ENCODE results near the gene CCDC102A. TPM values are rescaled to one million over a fixed set of nuclear protein-coding genes. Genes with fewer than 3 reads are reported as not detected.
"Not testable (repeated sequence)": the region's sequence is repeated elsewhere in the genome, so short reads cannot be mapped to it uniquely, and the experiment has no call there.

CCDC102A gene
- total RNA-seq, 1 donor from 2014 or later: 0.82 TPM

DNA sequence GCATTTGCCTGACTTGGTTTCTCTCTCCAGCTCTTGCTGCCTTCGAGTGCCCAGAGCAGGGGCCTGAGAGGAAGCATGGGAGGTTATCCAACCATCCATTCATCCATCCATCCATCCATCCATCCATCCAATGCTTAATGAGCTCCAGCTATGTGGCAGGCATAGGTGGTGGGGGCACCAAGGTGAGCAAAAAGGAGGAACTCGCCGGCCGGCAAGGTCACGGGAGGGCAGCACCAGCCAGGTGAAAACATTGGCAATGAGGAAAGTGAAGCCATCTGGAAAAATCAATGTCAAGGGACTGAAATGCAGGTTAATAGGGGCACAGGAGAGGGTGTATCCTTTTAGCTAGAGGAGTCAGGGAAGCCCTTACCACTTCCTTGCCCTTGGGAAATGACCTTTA is 31.9 kb downstream of the CCDC102A start:
- DNase-seq (ENCODE audit: low spot score in 2 of 2) (no peak), FAIRE-seq (no peak)

DNA sequence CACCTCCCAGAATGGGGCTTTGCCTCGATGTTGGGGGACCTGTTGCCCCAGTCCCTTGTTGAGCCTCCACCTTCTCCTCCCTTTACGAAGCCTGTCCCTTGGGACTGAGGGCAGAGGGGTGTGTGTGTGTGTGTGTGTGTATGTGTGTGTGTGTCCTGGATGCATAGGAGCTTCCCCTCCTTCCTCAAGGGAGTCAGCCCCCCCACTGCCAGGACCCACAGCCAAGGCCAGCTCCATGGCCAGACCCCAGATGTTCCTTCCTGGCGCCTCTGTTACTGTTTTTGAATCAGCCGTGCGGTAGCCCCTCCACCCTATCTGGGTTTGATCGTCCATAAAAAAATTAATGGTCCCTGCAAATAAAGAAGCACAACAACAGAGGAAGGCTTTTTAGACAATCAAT is 32.4 kb downstream of the CCDC102A start:
- FAIRE-seq: no peak

DNA sequence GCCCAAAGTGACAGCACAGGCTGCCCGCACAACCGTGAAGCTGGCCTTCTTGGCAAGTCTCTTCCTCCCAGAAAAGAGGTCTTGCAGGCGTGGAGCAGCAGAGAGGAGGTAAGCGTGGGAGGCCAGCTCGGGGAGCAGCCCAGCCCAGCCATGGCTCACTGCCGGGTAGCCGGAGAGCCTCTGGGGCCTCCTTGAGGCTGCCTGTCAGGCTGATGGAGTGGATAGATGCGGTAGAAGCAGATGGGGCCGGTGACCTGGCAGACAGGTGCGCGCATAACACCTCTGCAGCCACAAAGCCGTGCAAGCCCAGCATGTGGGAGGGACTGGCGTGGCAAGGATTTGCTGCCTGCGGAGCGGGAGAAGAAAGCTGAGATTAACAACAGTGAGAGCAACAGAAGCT is 33.0 kb downstream of the CCDC102A start:
- FAIRE-seq (no peak), DNase-seq (ENCODE audit: low spot score in 2 of 2) (no peak)

More for the DNA sequence above, 32.4 kb downstream of the CCDC102A start:
- DNase-seq (ENCODE audit: low spot score in 2 of 2): no peak

DNA sequence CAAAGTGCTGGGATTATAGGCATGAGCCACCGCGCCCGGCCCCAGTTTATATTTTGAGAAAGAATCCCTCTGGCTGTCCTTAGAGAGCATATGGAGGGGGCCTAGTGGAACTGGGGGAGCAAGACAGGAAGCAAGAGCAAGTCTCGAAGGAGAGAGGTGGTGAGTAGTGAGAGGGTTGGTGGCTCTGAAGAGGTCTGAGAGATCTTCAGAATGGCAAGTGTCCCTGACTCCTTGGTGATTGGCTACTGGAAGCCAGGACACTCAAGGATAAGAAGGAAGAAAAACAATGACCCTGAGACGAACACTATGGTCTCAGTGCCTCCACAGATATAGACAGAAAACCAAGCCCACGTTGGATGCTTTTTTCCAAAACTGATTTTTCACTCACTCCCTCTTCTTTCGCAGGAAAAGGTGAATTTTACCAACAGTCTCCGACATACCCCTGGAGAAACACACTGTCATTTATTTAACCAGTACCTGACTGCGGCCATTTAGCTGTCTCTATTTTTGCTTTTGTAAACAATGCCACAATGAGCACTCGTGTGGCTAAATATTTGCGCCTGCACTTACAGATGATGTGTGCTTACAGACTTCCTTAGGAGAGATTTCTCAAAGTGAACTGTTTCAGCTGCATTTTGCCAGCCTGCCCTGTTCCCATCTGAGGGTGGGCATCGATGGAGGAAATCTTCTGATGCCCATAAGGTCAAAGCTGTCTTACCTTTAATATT is 34.2 kb downstream of the CCDC102A start:
- FAIRE-seq (no peak), DNase-seq (ENCODE audit: low spot score in 2 of 2) (no peak)

DNA sequence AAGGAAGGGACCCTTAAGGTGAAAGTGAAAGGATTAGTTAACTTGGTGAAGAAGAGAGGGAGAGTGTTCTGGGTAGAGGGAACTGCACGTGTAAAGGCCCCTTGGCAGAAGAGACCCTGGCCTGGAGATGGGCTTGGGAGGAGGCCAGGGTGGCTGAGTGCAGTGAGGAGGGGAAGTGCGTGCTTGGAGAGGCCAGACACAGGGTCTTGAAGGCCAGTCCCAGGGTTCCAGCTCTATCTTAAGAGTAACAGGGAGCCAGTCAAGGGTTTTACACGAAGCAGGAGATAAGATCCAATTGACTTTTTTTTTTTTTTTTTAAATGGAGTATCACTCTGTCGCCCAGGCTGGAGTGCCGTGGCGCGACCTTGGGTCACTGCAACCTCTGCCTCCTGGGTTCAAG is 34.9 kb downstream of the CCDC102A start:
- DNase-seq (ENCODE audit: low spot score in 2 of 2) (no peak), FAIRE-seq (no peak)

DNA sequence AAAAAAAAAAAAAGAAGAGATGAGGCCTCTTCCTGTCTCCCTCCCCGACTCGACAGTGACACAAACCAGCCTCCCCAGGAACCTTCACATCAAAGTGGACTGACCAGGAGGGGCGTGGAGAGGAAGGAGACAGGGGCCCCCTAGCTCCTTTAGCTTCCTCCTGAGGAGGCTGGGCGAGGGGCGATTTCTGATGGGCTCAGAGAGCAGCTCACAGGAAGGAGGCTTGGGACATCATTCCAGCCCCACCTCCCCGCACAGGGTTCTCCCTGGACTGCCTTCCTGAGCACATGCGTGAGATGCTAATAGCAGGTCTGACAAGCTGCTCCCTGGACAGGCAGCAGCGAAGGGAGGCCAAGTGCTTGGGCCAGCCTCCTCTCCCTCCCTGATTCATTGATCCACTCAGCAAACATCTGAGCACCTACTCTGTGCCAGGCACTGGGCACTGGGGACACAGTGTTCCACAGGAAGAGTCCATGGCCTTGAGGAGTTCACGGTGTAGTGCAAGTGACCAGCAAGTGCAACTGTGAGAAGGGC is 35.7 kb downstream of the CCDC102A start:
- FAIRE-seq (no peak), DNase-seq (ENCODE audit: low spot score in 2 of 2) (no peak)

DNA sequence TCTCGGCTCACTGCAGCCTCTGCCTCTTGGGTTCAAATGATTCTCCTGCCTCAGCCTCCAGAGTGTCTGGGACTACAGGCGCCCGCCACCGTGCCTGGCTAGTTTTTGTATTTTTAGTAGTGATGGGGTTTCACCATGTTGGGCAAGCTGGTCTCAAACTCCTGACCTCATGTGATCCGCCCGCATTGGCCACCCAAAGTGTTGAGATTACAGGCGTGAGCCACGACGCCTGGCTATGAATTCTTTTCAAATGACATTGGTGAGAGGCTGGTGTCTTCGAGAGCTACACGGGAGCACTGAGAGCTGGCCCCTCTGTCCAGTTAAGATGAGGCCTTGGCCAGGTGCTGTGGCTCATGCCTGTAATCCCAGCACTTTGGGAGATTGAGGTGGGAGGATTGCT is 36.4 kb downstream of the CCDC102A start:
- not testable (repeated sequence) for DNase-seq (ENCODE audit: low spot score in 2 of 2); FAIRE-seq

DNA sequence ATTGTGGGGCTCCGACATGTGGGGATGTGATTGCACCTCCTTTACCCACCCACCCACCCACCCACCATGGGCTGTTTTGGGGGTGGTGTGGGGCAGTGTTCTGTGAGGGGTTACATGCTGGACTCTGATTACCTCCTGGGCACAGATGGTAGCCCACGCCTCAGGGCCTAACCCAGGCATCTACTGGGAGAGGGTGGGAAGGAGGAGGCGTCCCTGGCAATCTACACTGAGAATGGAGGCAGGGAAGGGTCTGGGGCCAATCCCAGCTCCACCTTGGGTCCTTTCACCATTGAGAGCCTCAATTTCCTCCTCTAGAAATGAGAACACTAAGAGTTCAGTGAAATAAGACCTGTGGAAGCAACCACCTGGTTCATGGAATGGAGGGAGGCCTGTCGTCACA is 38.3 kb downstream of the CCDC102A start:
- FAIRE-seq (no peak), DNase-seq (ENCODE audit: low spot score in 2 of 2) (no peak)

DNA sequence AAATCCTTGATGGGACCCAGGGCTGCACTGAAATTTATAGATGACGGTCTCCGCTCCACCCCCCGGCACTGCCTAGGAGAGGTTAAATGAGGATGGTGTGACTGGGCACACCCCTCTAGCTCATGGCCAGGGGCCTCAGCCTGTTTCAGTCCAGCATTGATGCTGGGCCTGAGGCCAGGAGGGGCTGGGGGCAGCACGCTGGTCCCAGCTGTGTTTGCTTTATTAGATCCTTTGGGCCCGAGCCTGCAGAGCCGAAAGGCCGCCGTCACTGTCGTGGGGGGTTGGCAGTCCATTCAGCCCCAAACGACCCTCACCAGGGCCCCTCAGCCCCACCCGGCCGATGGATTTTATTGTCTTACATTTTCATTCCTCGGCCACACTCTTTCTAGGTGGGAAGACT is 39.2 kb downstream of the CCDC102A start:
- DNase-seq (ENCODE audit: low spot score in 2 of 2): no peak
- no peak for FAIRE-seq

DNA sequence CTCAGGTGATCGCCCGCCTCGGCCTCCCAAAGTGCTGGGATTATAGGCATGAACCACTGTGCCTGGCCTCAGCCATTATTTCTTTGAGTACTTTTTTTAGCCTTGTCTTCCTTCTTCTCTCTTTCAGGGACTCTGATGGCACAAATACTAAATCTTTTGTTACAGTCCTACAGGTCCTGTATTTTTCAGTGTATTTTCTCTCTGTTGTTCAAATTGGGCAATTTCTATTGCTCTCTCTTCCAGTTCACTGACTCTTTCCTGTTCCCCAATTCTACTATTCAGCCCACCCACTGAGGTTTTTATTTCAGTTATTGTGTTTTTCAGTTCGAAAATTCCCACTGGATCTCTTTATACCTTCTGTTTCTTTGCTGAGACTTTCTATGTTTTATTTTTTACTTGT is 42.6 kb downstream of the CCDC102A start:
- no peak for FAIRE-seq
- no peak for DNase-seq (ENCODE audit: low spot score in 2 of 2)

DNA sequence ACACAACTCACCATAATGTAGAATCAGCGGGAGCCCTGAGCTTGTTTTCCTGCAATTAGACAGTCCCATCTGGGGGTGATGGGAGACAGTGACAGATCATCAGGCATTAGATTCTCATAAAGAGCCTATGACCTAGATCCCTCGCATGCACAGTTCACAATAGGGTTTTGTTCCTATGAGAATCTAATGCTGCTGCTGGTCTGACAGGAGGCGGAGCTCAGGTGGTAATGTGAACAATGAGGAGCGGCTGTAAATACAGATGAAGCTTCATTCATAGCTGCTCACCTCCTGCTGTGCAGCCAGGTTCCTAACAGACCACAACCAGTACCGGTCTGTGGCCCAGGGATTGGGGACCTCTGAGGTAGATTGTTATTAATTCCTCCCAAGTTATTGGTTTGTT is 47.1 kb downstream of the CCDC102A start:
- FAIRE-seq: no peak

DNA sequence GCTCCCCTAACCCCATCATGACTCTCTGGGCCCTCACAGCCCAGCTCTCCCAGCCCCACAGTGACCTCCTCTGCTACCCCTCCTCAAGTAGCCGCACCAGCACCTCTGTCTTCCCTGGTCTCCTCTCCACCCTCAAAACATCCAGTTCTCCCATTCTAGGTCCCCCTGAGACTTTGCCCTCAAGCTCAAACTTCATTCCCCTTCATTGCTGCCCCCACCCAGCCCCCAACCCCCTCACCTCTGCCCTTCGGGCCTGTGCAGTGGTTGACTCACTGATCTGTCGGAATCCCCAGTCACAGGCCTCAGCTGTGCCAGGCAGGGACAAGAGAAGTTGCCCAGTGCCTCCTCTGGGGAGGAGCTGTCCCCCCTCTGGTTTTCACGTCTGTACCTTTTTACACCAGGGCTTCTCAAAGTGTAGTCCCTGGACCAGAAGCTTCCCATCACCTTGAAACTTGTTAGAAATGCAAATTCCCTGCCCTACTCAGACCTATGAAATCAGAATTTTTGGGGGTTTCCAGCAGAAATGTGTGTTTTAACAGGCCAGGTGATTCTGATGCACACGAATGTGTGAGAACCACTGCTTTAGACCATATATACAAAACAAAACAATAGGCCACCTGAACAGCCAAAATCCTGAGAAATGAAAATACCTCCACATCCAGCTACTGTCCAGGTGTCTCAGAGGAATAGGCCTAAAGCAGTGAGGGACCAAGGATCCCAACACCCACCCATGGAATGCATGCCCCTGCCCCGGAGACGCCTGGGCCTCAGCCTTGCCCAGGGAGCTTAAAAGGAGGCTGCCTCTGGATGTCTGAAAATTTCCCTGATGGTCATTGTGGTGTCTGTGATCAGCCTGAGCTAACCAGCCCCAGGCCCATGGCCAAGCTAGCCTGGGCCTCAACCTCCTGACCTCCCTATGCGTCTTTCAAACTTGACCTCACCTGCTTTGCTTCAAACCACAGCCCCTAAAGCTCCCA is 49.2 kb downstream of the CCDC102A start:
- DNase-seq (ENCODE audit: low spot score in 2 of 2) (no peak), FAIRE-seq (no peak)

More for the DNA sequence above, 47.1 kb downstream of the CCDC102A start:
- DNase-seq (ENCODE audit: low spot score in 2 of 2): no peak

DNA sequence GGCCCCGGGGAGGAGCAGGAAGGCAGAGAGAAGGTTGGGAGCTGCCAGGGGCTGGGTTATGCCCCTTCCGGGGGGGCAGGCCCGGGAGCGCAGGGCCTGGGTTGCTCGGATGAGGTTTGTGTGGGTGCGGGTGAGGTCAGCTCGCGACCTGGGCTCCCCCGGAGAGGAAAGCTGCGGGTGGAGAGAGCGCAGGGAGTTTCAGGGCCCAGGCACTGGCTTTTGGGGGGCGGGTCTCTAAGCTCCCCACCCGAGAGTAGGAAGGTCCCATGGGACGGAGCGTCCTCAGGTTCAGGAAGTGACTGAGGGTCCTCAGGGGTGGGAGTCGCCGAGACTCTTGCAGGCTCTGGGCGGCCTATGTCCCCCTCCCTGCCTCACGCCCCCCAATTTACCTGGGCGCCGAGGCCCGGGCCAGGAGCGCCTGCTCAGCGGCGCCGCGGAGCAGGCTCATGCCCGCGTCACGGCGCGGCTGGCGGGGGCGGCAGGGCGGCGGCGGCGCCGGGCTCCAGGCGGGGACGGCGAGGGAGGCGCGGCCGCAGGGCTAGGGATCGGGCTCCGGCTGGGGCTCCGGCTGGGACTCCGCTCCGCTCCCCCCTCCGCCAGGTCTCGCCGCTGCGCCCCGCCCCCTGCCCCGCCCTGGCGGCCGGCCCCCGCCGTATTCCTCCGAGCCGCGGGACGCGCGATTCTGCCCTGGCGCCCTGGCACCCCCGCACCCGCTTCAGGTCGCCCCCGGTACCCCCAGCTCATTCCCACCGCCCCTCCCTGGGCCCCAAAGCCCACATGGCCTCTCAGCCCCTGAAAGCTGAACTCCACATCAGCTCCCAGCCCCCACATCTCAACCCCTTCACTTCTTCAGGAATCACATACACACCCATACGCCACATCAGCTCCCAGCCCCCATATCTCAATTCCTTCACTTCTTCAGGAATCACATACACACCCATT is 50.2 kb downstream of the CCDC102A start, which contains the start of gene DOK4:
Gene DOK4 (minus strand): TSS at position 578 of the 942 bp plus-strand sequence. CDS start 6,986 bp downstream, outside the sequence.
- FAIRE-seq: no peak
- peak; percentile 85 to 96 for DNase-seq (ENCODE audit: low spot score in 2 of 2)

DNA sequence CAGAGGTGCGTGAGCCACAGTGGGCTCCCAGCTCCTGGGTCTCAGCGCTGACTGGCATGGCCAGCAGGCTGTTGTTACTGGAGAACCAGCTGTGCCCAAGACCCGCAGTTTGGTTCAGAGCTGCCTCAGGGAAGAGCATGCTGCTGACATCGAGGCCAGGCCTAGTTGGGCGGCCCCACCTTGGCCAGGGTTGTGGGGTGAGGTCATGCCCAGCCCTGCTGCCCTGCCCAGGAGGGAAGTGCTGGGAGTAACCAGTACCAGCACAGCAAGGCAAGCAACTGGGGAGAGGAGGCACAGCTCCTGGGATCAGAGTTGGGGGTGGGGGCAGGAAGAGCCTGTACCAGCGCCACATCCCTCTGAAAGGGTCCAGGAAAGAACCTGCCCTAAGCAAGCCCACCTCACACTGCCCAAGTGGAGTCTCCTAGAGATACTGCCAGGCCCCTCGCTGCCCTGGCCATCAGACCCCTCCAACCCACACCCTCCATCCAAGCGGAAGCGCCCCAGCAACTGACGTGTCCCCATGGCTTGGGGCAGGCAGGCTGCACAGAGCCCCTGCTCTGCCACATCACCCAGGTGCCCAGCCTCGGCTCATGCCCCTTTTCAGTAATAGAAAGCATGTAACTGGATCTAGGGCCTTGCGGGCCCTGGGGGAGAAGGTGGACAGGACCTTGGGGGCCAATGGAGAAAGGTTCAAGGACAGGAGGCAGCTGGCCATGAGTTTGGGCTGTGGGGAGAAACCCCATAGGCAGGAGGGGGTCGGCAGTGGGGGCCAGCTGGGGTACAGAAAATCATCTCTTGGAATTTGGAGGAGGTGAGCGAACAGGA is 51.1 kb downstream of the CCDC102A start:
- no peak for DNase-seq (ENCODE audit: low spot score in 2 of 2)
- no peak for FAIRE-seq

DNA sequence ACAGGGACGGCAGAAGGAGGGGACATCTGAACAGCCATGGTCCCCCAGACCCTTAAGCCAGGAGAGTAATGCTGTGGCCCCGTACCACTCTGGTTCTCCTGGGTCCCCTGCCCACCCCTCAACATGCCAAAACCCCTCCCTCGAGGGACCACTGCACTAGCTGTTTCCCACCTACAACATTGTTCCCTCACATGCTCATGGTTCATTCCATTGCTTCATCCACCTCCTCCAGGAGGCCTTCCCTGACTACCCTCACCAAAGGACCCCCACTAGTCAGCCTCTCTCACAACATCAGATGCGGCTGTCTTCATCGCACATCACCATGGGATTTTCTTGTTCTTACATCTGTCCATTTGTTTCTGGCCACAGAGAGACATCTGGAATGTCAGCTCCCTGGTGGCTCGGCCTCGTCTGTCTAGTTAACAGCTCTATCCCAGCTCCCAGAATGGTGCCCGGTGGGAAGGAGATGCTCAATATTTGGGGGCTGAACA is 51.8 kb downstream of the CCDC102A start:
- no peak for FAIRE-seq
- no peak for DNase-seq (ENCODE audit: low spot score in 2 of 2)

DNA sequence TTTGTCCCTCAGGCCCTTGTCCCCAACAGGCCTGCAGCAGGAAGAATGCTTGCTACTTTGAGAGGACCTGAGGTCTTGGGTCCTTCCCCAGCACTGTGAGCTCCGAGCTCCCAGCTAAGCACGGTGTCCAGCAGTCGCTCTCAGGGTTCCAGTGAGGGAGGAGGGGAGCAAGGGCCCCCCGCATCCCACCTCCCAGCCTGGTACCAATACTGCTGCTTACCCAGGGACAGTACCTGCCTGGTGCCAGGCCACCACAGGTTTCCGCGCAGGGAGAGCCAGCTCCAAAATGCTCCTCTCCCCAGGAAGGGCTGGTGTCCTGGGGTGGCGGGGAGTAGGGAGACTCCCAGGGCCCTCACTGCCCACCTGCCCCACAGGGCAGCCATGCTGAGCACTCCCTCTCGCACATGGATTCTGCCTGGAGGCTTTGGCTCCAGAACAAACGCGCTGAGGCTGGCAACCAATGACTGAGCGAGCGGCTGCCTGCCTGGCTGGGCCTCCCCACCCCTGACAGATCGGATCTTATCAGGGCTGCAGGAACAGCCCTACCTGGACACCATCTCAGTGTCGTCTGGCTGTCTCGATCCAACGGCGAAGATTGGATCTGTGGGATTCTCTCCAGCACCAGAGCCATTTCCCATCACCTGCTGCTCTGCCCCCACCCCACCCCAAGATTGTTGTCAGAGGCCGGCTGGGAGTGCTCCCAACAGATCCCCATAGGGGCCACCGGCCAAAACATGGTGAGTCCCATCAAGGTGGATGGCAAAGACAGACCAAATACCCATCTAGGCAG is 52.5 kb downstream of the CCDC102A start:
- DNase-seq (ENCODE audit: low spot score in 2 of 2): no peak
- no peak for FAIRE-seq

DNA sequence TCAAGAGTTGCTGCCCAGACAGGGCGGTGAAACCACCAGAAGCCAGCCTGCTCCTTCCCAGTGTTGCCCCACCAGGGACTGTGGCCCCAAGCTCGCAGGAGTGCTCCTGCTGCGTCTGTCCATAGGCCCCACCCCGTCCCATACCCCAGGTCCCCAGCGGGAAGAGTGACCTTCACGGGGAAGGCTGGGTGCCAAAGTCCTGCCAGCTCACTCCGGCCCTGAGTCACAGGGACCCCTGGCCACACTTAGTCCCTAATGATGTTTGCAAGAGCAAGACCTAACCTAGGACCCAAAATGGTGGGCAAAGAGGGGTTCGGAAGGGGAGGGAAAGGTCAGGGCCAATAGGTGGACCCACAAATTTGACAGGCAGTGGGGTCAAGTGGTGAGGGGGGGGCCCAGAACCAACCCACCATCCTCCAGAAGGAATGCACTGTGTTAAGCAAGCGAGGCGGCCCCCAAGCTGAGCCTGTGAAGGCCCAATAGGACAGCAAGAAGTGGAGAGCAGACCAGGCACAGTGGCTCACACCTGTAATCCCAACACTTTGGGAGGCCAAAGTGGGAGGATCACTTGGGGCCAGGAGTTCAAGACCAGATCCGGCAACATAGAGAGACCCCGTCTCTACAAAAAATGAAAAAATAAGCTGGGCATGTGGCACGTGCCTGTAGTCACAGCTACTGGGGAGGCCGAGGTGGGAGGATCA is 53.4 kb downstream of the CCDC102A start:
- FAIRE-seq: no peak
- no peak for DNase-seq (ENCODE audit: low spot score in 2 of 2)

DNA sequence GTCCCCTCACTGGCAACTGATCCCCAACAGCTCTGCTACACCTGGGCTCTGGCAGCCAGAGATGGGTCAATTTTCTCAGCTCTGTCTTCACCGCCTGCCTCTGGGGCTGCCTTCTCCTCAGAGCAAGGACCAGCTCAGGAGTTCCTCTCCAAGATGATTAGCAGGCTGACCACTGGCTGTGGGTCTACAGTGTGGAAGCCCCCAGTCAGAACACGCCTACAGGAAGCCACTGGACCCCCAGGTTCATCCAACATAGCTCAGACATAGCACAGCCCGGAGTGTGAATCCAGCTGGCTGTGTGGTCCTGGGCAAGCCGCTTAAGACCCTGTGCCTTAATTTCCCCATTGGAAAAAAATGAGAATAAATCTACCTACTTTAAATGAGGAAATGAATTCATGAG is 55.0 kb downstream of the CCDC102A start:
- DNase-seq (ENCODE audit: low spot score in 2 of 2) (no peak), FAIRE-seq (no peak)

Measured in frontal cortex (tissue), 4 donors.